WTC11 (cell line): ENCODE measurements around the gene ARHGAP45. TPM values are rescaled to one million over a fixed set of nuclear protein-coding genes. Genes with fewer than 3 reads are reported as not detected.

Experiments used
- ATF1 ChIP-seq: sonication (generic); formaldehyde crosslinking; IDR thresholded peaks from 2 replicates; pipeline ENCODE4 v1.8.1; 2023; ENCODE audit warnings: mild to moderate bottlenecking, moderate library complexity, missing genetic modification reagents
- CBFB ChIP-seq: sonication (generic); formaldehyde crosslinking; IDR thresholded peaks from 2 replicates; pipeline ENCODE4 v1.8.1; 2022; ENCODE audit warnings: mild to moderate bottlenecking, low read depth, missing genetic modification reagents
- CREB1 ChIP-seq: sonication (generic); formaldehyde crosslinking; IDR thresholded peaks from 2 replicates; pipeline ENCODE4 v1.8.0; 2023; ENCODE audit warnings: mild to moderate bottlenecking, missing genetic modification reagents
- CREM ChIP-seq: sonication (generic); formaldehyde crosslinking; IDR thresholded peaks from 2 replicates; pipeline ENCODE4 v1.8.1; 2022; ENCODE audit warnings: mild to moderate bottlenecking, missing genetic modification reagents, moderate library complexity
- ETV6 ChIP-seq: sonication (generic); formaldehyde crosslinking; IDR thresholded peaks from 2 replicates; pipeline ENCODE4 v1.8.1; 2022; ENCODE audit warnings: mild to moderate bottlenecking, missing genetic modification reagents
- IRF2 ChIP-seq: sonication (generic); formaldehyde crosslinking; IDR thresholded peaks from 2 replicates; pipeline ENCODE4 v1.8.0; 2022; ENCODE audit warnings: low read depth, missing genetic modification reagents, borderline replicate concordance
- JUN ChIP-seq: sonication (generic); formaldehyde crosslinking; IDR thresholded peaks from 2 replicates; pipeline ENCODE4 v1.8.0; 2023; ENCODE audit warnings: mild to moderate bottlenecking, missing genetic modification reagents
- NR1H2 ChIP-seq: sonication (generic); formaldehyde crosslinking; IDR thresholded peaks from 2 replicates; pipeline ENCODE4 v1.9.0; 2021; ENCODE audit warnings: mild to moderate bottlenecking, moderate library complexity, missing genetic modification reagents
- NR3C1 ChIP-seq: sonication (generic); formaldehyde crosslinking; conservative IDR thresholded peaks from 2 replicates; pipeline ENCODE4 v1.8.1; 2023; ENCODE audit warnings: low read depth, mild to moderate bottlenecking, missing genetic modification reagents
- RELA ChIP-seq: sonication (generic); formaldehyde crosslinking; IDR thresholded peaks from 2 replicates; pipeline ENCODE4 v1.8.1; 2022; ENCODE audit warnings: missing genetic modification reagents, mild to moderate bottlenecking, borderline replicate concordance
- RORB ChIP-seq: fragments of 250-450 bp; sonication (Bioruptor Pico); IDR thresholded peaks from 2 replicates; pipeline ENCODE4 v1.9.0; 2021; ENCODE audit warnings: mild to moderate bottlenecking
- TEAD4 ChIP-seq: sonication (generic); formaldehyde crosslinking; IDR thresholded peaks from 2 replicates; pipeline ENCODE4 v1.8.0; 2022; ENCODE audit warnings: mild to moderate bottlenecking, missing genetic modification reagents
- ZBTB21 ChIP-seq: sonication (generic); formaldehyde crosslinking; IDR thresholded peaks from 2 replicates; pipeline ENCODE4 v1.8.1; 2023; ENCODE audit warnings: mild to moderate bottlenecking, missing genetic modification reagents, borderline replicate concordance
- ZNF232 ChIP-seq: sonication (generic); formaldehyde crosslinking; IDR thresholded peaks from 2 replicates; pipeline ENCODE4 v1.8.0; 2022; ENCODE audit warnings: mild to moderate bottlenecking, missing genetic modification reagents
- ZNF416 ChIP-seq: fragments of 250-450 bp; sonication (Bioruptor Pico); IDR thresholded peaks from 2 replicates; pipeline ENCODE4 v1.9.0; 2021; ENCODE audit warnings: mild to moderate bottlenecking, inconsistent platforms
- total RNA-seq: library from RNA; stranded (reverse); gene quantifications from 3 replicates; pipeline ENCODE4 v1.2.3, GENCODE V29; 2021
- TF ChIP-seq, protein P1 (sequence below): fragments of 250-450 bp; sonication (Bioruptor Pico); IDR thresholded peaks from 2 replicates; pipeline ENCODE4 v1.9.0; 2021; ENCODE audit warnings: mild to moderate bottlenecking, borderline replicate concordance
- TF ChIP-seq, protein P2 (sequence below): sonication (generic); formaldehyde crosslinking; IDR thresholded peaks from 2 replicates; pipeline ENCODE4 v1.8.0; 2023; ENCODE audit warnings: mild to moderate bottlenecking, missing genetic modification reagents
- TF ChIP-seq, protein P3 (sequence below): sonication (generic); formaldehyde crosslinking; IDR thresholded peaks from 2 replicates; pipeline ENCODE4 v1.8.0; 2022; ENCODE audit warnings: missing genetic modification reagents
- TF ChIP-seq, protein P4 (sequence below): sonication (generic); formaldehyde crosslinking; conservative IDR thresholded peaks from 2 replicates; pipeline ENCODE4 v1.8.1; 2022; ENCODE audit warnings: mild to moderate bottlenecking, missing genetic modification reagents
- TF ChIP-seq, protein P5 (sequence below): sonication (generic); formaldehyde crosslinking; IDR thresholded peaks from 2 replicates; pipeline ENCODE4 v1.8.1; 2023; ENCODE audit warnings: mild to moderate bottlenecking, missing genetic modification reagents, borderline replicate concordance
- TF ChIP-seq, protein P6 (sequence below): sonication (generic); formaldehyde crosslinking; IDR thresholded peaks from 2 replicates; pipeline ENCODE4 v1.8.1; 2023; ENCODE audit warnings: mild to moderate bottlenecking, missing genetic modification reagents, moderate library complexity
- TF ChIP-seq, protein P7 (sequence below): sonication (generic); formaldehyde crosslinking; IDR thresholded peaks from 2 replicates; pipeline ENCODE4 v1.8.0; 2022; ENCODE audit warnings: mild to moderate bottlenecking, missing genetic modification reagents

Gene ARHGAP45
- total RNA-seq, 1 experiment from 2014 or later = 40.9 TPM

DNA sequence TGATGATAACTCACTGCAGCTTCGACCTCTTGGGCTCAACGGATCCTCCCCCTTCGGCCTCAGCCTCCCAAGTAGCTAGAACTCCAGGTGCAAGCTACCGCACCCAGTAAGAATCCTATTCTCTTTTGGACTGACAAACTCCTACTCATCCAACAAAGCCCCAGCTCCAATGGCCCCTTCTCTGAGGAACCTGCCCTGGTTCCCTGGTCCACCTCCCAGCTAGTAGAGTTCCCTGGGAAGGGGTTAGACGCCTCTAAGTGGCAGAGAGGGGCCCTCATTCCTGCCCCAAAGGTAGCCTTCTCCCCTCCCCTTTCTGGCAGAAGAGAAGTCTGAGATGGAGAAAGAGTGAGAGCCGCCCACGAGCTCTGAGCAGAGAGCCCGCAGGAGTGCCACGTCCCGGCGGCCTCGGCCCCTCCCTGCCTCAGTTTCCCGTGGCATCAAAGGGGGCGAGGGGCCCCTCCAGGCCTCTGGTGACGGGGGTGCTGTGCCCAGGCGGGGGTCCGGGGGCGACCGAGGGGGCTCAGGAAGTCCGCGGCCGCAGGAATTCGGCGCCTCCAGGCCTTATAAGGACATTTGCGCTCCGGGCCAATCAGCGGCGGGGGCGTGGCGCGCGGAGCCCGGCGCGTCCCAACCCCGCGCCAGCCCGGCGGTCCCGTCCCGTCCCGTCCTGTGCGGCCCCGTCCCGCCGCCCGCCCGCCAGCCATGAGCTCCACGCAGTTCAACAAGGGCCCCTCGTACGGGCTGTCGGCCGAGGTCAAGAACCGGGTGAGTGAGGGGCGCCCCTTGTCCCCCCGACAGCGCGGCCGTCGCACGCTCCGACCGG lies 40.8 kb upstream of the ARHGAP45 start, which contains the start of gene CNN2 (continued):
- TF ChIP-seq, protein P1, sequence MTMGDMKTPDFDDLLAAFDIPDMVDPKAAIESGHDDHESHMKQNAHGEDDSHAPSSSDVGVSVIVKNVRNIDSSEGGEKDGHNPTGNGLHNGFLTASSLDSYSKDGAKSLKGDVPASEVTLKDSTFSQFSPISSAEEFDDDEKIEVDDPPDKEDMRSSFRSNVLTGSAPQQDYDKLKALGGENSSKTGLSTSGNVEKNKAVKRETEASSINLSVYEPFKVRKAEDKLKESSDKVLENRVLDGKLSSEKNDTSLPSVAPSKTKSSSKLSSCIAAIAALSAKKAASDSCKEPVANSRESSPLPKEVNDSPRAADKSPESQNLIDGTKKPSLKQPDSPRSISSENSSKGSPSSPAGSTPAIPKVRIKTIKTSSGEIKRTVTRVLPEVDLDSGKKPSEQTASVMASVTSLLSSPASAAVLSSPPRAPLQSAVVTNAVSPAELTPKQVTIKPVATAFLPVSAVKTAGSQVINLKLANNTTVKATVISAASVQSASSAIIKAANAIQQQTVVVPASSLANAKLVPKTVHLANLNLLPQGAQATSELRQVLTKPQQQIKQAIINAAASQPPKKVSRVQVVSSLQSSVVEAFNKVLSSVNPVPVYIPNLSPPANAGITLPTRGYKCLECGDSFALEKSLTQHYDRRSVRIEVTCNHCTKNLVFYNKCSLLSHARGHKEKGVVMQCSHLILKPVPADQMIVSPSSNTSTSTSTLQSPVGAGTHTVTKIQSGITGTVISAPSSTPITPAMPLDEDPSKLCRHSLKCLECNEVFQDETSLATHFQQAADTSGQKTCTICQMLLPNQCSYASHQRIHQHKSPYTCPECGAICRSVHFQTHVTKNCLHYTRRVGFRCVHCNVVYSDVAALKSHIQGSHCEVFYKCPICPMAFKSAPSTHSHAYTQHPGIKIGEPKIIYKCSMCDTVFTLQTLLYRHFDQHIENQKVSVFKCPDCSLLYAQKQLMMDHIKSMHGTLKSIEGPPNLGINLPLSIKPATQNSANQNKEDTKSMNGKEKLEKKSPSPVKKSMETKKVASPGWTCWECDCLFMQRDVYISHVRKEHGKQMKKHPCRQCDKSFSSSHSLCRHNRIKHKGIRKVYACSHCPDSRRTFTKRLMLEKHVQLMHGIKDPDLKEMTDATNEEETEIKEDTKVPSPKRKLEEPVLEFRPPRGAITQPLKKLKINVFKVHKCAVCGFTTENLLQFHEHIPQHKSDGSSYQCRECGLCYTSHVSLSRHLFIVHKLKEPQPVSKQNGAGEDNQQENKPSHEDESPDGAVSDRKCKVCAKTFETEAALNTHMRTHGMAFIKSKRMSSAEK (CRISPR knock-in tag) = no peak
- TF ChIP-seq ZNF416 (no peak), IRF2 (CRISPR knock-in tag) (no peak), ZBTB21 (CRISPR knock-in tag) (no peak), NR1H2 (CRISPR knock-in tag) (no peak), NR3C1 (CRISPR knock-in tag) (no peak), CREM (CRISPR knock-in tag) (peak; percentile 45; the same call in 1 of the 2 replicates), CBFB (CRISPR knock-in tag) (no peak), RELA (CRISPR knock-in tag) (0 out of 2 replicates have a peak, but pooled peaks have one; percentile 67), TEAD4 (CRISPR knock-in tag) (no peak), RORB (CRISPR knock-in tag) (no peak), ZNF232 (CRISPR knock-in tag) (no peak), ETV6 (CRISPR knock-in tag) (no peak), ATF1 (CRISPR knock-in tag) (no peak), CREB1 (CRISPR knock-in tag) (no peak), JUN (no peak)
- TF ChIP-seq, protein P2, sequence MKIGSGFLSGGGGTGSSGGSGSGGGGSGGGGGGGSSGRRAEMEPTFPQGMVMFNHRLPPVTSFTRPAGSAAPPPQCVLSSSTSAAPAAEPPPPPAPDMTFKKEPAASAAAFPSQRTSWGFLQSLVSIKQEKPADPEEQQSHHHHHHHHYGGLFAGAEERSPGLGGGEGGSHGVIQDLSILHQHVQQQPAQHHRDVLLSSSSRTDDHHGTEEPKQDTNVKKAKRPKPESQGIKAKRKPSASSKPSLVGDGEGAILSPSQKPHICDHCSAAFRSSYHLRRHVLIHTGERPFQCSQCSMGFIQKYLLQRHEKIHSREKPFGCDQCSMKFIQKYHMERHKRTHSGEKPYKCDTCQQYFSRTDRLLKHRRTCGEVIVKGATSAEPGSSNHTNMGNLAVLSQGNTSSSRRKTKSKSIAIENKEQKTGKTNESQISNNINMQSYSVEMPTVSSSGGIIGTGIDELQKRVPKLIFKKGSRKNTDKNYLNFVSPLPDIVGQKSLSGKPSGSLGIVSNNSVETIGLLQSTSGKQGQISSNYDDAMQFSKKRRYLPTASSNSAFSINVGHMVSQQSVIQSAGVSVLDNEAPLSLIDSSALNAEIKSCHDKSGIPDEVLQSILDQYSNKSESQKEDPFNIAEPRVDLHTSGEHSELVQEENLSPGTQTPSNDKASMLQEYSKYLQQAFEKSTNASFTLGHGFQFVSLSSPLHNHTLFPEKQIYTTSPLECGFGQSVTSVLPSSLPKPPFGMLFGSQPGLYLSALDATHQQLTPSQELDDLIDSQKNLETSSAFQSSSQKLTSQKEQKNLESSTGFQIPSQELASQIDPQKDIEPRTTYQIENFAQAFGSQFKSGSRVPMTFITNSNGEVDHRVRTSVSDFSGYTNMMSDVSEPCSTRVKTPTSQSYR (CRISPR knock-in tag) = no peak
- TF ChIP-seq, protein P3, sequence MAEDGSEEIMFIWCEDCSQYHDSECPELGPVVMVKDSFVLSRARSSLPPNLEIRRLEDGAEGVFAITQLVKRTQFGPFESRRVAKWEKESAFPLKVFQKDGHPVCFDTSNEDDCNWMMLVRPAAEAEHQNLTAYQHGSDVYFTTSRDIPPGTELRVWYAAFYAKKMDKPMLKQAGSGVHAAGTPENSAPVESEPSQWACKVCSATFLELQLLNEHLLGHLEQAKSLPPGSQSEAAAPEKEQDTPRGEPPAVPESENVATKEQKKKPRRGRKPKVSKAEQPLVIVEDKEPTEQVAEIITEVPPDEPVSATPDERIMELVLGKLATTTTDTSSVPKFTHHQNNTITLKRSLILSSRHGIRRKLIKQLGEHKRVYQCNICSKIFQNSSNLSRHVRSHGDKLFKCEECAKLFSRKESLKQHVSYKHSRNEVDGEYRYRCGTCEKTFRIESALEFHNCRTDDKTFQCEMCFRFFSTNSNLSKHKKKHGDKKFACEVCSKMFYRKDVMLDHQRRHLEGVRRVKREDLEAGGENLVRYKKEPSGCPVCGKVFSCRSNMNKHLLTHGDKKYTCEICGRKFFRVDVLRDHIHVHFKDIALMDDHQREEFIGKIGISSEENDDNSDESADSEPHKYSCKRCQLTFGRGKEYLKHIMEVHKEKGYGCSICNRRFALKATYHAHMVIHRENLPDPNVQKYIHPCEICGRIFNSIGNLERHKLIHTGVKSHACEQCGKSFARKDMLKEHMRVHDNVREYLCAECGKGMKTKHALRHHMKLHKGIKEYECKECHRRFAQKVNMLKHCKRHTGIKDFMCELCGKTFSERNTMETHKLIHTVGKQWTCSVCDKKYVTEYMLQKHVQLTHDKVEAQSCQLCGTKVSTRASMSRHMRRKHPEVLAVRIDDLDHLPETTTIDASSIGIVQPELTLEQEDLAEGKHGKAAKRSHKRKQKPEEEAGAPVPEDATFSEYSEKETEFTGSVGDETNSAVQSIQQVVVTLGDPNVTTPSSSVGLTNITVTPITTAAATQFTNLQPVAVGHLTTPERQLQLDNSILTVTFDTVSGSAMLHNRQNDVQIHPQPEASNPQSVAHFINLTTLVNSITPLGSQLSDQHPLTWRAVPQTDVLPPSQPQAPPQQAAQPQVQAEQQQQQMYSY (CRISPR knock-in tag) = peak; percentile 31; the same call in 1 of the 2 replicates
- TF ChIP-seq, protein P4, sequence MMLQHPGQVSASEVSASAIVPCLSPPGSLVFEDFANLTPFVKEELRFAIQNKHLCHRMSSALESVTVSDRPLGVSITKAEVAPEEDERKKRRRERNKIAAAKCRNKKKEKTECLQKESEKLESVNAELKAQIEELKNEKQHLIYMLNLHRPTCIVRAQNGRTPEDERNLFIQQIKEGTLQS (CRISPR knock-in tag) = no peak
- TF ChIP-seq, protein P5, sequence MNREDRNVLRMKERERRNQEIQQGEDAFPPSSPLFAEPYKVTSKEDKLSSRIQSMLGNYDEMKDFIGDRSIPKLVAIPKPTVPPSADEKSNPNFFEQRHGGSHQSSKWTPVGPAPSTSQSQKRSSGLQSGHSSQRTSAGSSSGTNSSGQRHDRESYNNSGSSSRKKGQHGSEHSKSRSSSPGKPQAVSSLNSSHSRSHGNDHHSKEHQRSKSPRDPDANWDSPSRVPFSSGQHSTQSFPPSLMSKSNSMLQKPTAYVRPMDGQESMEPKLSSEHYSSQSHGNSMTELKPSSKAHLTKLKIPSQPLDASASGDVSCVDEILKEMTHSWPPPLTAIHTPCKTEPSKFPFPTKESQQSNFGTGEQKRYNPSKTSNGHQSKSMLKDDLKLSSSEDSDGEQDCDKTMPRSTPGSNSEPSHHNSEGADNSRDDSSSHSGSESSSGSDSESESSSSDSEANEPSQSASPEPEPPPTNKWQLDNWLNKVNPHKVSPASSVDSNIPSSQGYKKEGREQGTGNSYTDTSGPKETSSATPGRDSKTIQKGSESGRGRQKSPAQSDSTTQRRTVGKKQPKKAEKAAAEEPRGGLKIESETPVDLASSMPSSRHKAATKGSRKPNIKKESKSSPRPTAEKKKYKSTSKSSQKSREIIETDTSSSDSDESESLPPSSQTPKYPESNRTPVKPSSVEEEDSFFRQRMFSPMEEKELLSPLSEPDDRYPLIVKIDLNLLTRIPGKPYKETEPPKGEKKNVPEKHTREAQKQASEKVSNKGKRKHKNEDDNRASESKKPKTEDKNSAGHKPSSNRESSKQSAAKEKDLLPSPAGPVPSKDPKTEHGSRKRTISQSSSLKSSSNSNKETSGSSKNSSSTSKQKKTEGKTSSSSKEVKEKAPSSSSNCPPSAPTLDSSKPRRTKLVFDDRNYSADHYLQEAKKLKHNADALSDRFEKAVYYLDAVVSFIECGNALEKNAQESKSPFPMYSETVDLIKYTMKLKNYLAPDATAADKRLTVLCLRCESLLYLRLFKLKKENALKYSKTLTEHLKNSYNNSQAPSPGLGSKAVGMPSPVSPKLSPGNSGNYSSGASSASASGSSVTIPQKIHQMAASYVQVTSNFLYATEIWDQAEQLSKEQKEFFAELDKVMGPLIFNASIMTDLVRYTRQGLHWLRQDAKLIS (CRISPR knock-in tag) = no peak
- TF ChIP-seq, protein P6, sequence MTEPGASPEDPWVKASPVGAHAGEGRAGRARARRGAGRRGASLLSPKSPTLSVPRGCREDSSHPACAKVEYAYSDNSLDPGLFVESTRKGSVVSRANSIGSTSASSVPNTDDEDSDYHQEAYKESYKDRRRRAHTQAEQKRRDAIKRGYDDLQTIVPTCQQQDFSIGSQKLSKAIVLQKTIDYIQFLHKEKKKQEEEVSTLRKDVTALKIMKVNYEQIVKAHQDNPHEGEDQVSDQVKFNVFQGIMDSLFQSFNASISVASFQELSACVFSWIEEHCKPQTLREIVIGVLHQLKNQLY (CRISPR knock-in tag) = 0 out of 2 replicates have a peak, but pooled peaks have one; percentile 36
- TF ChIP-seq, protein P7, sequence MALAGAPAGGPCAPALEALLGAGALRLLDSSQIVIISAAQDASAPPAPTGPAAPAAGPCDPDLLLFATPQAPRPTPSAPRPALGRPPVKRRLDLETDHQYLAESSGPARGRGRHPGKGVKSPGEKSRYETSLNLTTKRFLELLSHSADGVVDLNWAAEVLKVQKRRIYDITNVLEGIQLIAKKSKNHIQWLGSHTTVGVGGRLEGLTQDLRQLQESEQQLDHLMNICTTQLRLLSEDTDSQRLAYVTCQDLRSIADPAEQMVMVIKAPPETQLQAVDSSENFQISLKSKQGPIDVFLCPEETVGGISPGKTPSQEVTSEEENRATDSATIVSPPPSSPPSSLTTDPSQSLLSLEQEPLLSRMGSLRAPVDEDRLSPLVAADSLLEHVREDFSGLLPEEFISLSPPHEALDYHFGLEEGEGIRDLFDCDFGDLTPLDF (CRISPR knock-in tag) = no peak
